ENCODE data around the gene DHRS4L2.
"Not testable (repeated sequence)": the region's sequence is repeated elsewhere in the genome, so short reads cannot be mapped to it uniquely, and the experiment has no call there.

- TF ChIP-seq EZH2phosphoT487 (IDR thresholded peaks at IDR 0.05; ENCODE audit: low read depth, severe bottlenecking, unreplicated experiment) = not testable (repeated sequence)
- TF ChIP-seq, protein P1, sequence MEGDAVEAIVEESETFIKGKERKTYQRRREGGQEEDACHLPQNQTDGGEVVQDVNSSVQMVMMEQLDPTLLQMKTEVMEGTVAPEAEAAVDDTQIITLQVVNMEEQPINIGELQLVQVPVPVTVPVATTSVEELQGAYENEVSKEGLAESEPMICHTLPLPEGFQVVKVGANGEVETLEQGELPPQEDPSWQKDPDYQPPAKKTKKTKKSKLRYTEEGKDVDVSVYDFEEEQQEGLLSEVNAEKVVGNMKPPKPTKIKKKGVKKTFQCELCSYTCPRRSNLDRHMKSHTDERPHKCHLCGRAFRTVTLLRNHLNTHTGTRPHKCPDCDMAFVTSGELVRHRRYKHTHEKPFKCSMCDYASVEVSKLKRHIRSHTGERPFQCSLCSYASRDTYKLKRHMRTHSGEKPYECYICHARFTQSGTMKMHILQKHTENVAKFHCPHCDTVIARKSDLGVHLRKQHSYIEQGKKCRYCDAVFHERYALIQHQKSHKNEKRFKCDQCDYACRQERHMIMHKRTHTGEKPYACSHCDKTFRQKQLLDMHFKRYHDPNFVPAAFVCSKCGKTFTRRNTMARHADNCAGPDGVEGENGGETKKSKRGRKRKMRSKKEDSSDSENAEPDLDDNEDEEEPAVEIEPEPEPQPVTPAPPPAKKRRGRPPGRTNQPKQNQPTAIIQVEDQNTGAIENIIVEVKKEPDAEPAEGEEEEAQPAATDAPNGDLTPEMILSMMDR (IDR thresholded peaks at IDR 0.05; ENCODE audit: poor library complexity) = not testable (repeated sequence)
Measured at GRCh38 chr14:23990961-23991360, 2.2 kb downstream of the DHRS4L2 start.

Data from hepatocyte (in vitro differentiated cells).